ENCODE results near the gene COL12A1.

DNA sequence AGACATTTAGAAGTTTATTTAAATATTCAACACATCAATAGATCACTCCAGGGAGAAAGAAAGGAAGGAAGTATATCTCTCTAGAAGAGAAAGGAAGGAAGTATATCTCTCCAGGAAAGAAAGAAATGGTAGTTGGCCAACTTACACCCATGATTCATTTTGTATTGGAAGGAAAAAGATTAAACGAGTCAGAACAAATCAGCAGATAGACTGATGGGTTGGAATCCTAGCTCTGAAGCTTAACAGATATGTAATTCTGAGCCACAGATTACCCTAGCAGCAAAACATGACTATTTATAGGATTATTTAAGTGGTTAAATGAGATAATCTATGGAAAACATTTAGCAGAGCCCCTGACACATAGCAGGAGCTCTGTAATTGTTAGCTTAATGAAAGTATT is 27.1 kb downstream of the COL12A1 start:
- no peak for TF ChIP-seq POLR2A (IDR thresholded peaks at IDR 0.05)
- TF ChIP-seq, protein P1, sequence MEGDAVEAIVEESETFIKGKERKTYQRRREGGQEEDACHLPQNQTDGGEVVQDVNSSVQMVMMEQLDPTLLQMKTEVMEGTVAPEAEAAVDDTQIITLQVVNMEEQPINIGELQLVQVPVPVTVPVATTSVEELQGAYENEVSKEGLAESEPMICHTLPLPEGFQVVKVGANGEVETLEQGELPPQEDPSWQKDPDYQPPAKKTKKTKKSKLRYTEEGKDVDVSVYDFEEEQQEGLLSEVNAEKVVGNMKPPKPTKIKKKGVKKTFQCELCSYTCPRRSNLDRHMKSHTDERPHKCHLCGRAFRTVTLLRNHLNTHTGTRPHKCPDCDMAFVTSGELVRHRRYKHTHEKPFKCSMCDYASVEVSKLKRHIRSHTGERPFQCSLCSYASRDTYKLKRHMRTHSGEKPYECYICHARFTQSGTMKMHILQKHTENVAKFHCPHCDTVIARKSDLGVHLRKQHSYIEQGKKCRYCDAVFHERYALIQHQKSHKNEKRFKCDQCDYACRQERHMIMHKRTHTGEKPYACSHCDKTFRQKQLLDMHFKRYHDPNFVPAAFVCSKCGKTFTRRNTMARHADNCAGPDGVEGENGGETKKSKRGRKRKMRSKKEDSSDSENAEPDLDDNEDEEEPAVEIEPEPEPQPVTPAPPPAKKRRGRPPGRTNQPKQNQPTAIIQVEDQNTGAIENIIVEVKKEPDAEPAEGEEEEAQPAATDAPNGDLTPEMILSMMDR (IDR thresholded peaks at IDR 0.05): no peak
